Fibroblast of skin of left biceps (primary cell): ENCODE data around the gene ACBD4.

Source experiments
- DNase-seq, 2 experiments: peaks; one replicate each; pipeline ENCODE4 v3.0.0-alpha.2; 2013; ENCODE audit warnings: low read depth in 2 of 2

ACBD4 gene

GRCh38 chr17:45155483-45155882, 20.0 kb downstream of the ACBD4 start:
- no peak for DNase-seq

- DNase-seq, result no peak
These were observed 20.8 kb downstream of the ACBD4 start for GRCh38 chr17:45156242-45156641.

DNA sequence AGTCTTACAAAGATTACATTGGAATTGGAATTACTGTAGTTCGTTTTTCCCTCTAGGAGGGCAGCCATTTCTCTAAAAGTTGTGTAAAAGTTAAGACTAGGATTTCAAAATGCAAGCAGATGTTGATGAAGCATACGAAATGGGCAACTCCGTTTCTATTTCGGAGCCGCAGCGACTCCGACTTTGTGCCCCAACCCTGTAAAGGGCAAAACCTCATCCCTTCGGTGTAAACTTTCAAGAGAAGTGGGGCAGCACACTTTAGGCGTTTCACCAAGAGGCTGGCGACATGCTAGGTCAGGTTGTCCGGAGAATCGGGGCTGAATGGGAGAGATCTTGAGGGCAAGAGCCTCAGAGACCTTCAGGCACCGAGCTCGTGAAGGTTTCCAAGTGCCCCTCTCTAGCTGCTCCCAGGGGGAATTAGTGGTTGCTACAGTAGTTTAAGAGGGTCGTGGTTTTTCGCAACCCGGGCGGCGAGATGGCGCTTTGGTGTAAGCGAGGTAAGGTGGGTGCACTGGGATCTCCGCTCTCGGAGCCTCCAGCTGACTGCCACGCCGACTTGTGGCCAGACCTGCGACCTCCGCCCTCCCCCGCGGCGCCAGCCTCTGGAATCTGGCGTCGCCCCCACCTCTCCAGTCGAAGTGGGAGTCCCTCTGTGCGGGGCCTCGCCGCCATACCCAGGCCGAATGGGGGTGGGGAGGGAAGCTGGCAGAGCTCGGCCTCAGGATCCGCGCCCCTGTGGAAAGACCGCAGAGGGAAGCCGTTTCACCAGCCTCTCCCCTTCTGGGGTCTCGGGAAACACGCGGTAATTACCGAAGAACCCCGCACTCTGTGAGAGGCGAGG, 25.2 kb downstream of the ACBD4 start:
- no peak for DNase-seq

GRCh38 chr17:45161288-45162024, 26.0 kb downstream of the ACBD4 start, which contains the start of gene HEXIM2:
Gene HEXIM2 (plus strand): TSS chr17:45161875. CDS start chr17:45162794, 919 bp downstream.
- DNase-seq, result peak; percentile 100

GRCh38 chr17:45162025-45162687, 26.7 kb downstream of the ACBD4 start:
- DNase-seq, result no peak

DNA sequence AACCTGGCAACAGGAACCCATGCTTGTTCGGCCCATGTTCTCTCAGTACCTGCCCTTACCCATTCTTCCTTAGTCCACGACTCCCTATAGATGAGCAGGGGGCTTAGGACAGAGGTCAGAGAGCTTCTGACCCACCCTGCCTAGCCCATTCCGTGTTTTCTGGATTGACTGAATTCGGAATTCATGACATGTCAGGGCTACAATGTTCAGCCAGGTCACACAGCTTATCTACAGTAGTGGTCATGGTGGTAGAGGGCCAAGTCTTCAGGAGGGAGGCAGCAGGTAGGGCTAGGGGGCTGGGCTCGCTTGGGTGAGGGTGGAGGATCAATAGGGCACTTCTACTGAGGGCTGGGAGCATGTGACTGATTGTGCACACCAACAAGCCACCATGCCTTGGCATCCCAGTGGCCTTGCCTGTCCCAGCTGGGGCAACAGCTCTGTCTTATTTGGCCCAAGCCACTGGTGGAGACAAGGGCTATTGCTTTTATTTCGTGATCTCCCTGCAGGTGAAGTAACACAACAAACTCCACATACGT, 29.3 kb downstream of the ACBD4 start:
- no peak for DNase-seq

- no peak for DNase-seq
These were observed 33.7 kb downstream of the ACBD4 start for GRCh38 chr17:45168991-45169752.

- no peak for DNase-seq
These were observed 34.9 kb downstream of the ACBD4 start for GRCh38 chr17:45170280-45170930.

GRCh38 chr17:45170931-45171337, 35.4 kb downstream of the ACBD4 start:
- DNase-seq, result no peak

- DNase-seq, result no peak
These were observed 36.1 kb downstream of the ACBD4 start for GRCh38 chr17:45171338-45172231.

DNA sequence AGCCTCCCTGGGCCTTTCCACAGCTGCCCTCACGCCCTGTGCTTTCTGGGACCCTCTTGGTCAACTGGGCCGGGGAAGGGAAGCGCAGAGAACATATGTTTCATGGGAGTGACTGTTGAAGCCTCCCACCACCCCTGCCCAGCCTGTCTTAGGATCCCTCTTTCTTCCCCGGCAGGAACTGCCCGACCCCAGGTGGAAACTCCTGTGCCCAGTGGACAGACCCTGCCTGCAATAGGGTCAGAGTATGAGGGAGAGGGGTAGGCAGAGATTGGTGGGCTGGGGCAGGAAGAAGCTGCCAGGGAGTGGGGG, 36.7 kb downstream of the ACBD4 start:
- DNase-seq, result no peak

DNA sequence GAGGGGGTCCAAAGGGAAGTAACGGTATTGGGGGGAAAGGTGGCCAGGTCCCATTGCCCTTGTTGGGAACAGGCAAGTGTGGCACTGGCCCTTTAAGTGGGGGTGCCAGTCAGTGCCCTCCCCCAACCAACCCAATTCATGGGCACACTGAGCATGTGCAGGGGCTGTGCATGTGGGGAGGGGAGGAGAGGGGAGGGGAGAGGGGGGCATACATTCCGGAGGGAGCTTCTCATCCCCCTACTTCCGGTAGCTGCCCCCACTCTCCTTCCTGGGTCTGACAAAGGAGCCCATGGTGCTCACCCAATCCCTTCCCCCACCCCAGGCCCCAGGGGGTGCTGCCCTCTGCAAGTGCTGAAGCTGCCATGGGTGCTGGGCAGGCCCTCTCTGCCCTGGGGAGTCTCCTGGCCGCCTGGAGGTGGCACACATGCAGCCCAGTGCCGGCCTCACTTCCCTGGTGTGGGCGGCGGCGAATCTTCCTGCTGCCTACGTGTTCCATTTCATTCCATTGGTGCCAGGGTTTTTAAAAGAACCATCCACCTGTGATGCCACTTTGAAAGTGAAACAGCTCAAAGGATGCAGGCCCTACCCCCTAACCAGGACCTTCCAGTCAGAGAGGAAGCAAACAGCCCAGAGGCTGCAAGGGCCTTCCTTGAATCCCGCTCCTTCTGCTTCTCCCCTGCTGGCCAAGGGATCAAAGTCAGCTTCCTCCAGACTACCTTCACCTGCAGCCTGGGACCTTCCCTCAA, 37.2 kb downstream of the ACBD4 start:
- DNase-seq, result peak in 1 of 2 experiments; percentile 53

GRCh38 chr17:45175759-45176115, 40.2 kb downstream of the ACBD4 start:
- DNase-seq, result no peak

- no peak for DNase-seq
These were observed 42.1 kb downstream of the ACBD4 start for GRCh38 chr17:45177563-45177962.

DNA sequence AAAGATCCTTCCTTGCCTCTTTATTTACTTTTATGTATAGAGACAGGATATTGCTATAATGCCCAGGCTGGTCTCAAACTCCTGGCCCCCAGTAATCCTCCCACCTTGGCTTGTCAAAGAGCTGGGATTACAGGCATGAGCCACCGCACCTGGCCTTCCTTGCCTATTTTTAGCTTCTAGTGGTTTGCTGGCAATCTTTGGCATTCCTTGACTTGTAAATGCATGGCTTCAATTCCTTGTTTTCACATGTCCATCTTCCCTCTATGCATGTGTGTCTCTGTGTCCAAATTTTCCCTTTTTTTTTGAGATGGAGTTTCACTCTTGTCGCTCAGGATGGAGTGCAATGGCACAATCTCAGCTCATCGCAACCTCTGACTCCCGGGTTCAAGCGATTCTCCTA, 48.7 kb downstream of the ACBD4 start:
- no peak for DNase-seq

GRCh38 chr17:45186801-45187354, 51.4 kb downstream of the ACBD4 start:
- no peak for DNase-seq

DNA sequence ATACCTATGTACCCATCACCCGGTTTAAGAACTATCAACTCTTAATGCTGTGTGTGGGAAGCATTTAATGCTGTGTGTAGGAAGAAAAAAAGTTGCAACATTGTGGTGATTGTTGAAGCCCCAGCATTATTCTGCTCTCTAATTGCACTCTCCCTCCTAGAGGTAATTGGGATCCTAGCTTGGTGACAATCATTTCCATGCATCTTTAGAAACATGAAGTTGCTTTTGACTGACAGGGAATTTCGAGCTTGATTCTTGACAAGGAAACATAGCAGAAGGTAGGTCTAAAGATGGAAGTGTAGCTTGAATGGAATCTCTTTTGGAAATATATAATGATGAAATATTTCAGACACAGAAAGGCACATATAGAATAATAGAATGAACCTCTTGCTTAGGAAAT, 53.5 kb downstream of the ACBD4 start:
- DNase-seq, result no peak

- no peak for DNase-seq
These were observed 55.2 kb downstream of the ACBD4 start for GRCh38 chr17:45190503-45191255.
